Measurements from ENCODE around the gene PRKCA.
A peak's percentile ranks its signal among the peaks of the same experiment; 100 is the strongest.

The PRKCA gene

GRCh38 chr17:66275651-66276050, 26.8 kb upstream of the PRKCA start:
- H3K4me3 ChIP-seq (ENCODE audit: low read depth, low read length), result no peak overlapping the region

DNA sequence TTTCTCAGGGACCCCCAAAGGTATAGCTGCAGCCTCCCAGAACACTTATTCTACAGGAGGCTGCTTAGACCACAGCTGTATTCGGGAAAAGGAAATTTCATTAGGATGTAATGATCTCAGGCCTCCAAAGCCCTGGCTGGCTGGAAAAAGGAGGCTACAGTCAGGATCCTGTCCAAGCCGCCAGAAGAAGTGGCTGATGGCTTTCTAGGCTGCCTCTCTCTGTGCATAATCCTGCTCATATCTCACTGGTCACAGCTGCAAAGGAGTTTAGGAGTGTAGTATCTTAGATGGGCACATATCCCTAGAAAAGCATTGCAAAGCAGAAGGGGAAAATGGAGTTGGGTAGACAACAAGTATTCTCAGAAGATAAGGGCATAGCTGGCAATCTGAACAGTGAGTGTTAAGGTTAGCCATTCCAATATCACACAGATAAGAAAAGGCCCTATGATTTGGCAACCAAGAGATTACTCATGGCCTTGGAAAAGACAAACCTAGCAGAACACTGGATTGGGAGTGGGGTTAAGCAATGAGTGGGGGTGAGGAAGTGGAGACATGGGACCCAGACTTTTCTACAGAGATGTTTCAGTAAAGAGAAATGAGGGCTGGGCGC, 26.0 kb upstream of the PRKCA start:
- TF ChIP-seq, protein P1, sequence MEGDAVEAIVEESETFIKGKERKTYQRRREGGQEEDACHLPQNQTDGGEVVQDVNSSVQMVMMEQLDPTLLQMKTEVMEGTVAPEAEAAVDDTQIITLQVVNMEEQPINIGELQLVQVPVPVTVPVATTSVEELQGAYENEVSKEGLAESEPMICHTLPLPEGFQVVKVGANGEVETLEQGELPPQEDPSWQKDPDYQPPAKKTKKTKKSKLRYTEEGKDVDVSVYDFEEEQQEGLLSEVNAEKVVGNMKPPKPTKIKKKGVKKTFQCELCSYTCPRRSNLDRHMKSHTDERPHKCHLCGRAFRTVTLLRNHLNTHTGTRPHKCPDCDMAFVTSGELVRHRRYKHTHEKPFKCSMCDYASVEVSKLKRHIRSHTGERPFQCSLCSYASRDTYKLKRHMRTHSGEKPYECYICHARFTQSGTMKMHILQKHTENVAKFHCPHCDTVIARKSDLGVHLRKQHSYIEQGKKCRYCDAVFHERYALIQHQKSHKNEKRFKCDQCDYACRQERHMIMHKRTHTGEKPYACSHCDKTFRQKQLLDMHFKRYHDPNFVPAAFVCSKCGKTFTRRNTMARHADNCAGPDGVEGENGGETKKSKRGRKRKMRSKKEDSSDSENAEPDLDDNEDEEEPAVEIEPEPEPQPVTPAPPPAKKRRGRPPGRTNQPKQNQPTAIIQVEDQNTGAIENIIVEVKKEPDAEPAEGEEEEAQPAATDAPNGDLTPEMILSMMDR (IDR thresholded peaks at IDR 0.05; ENCODE audit: control insufficient read depth, extremely low read depth, insufficient read depth), result no peak
- no peak overlapping the region for H3K4me3 ChIP-seq (ENCODE audit: low read depth, low read length)
- DNase-seq (ENCODE audit: low read depth), result no peak

More at GRCh38 chr17:66275651-66276050, 26.8 kb upstream of the PRKCA start:
- DNase-seq (ENCODE audit: low read depth), result peak; percentile 82
- TF ChIP-seq, protein P1 (IDR thresholded peaks at IDR 0.05; ENCODE audit: control insufficient read depth, extremely low read depth, insufficient read depth), result no peak

- no peak overlapping the region for H3K4me3 ChIP-seq (ENCODE audit: low read depth, low read length)
- TF ChIP-seq, protein P1 (IDR thresholded peaks at IDR 0.05; ENCODE audit: control insufficient read depth, extremely low read depth, insufficient read depth), result no peak
- no peak for DNase-seq (ENCODE audit: low read depth)
These were observed 25.2 kb upstream of the PRKCA start for GRCh38 chr17:66277191-66277590.

DNA sequence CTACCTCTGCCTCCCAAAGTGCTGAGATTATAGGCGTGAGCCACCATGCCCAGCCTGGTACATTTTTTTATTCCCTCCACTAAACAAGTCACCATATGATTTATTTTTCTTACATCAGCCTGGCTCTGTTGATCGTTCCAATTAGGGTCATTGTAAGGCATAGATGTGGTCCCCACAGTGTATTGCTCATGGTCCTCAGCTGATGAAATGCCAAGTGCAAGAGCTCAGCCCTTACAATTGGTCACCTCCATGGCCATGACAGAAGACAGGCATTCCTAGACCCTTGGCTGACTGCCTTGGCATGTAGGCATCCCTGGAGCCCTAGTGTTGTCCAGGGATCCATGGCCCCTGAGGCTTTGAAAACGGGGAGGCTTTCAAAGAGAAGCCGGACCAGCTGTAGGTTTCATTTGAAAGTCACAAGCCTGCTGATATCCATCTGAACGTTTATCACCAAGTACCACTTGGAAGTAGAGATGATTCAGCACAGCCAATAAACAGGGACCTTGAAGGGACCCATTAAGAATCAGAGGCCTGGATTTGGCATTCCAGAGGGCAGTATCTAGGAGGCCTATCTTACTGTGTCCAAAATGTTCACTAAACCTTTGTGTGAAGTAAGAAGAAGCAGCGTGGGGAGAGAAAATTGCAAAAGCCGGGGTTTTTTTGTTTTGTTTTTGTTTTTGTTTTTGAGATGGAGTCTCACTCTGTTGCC, 20.6 kb upstream of the PRKCA start:
- no peak overlapping the region for H3K4me3 ChIP-seq (ENCODE audit: low read depth, low read length)
- TF ChIP-seq, protein P1 (IDR thresholded peaks at IDR 0.05; ENCODE audit: control insufficient read depth, extremely low read depth, insufficient read depth), result no peak

GRCh38 chr17:66283296-66283934, 19.0 kb upstream of the PRKCA start:
- TF ChIP-seq, protein P1 (IDR thresholded peaks at IDR 0.05; ENCODE audit: control insufficient read depth, extremely low read depth, insufficient read depth), result no peak
- no peak overlapping the region for H3K4me3 ChIP-seq (ENCODE audit: low read depth, low read length)
- no peak for DNase-seq (ENCODE audit: low read depth)

More for the DNA sequence above, 20.6 kb upstream of the PRKCA start:
- DNase-seq (ENCODE audit: low read depth), result no peak

DNA sequence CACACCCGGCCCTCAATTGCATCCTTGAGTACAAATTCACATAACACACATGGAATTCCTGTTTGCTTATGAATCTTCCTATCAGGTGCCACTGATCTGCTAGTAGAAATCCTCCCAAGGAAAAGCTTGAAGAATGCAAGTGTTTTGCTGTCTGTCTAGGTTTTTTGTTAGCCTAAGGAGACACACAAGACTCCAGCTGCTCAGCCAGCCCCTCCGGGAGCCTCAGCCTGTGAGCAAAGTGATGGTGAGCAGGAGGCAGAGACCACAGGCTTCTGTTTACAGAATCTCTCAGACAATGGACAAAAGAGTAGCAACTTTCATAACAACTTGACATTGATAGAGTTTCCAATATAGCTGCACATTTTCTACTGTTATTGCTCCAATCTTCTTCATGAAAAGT, 18.4 kb upstream of the PRKCA start:
- H3K4me3 ChIP-seq (ENCODE audit: low read depth, low read length), result no peak overlapping the region
- TF ChIP-seq, protein P1 (IDR thresholded peaks at IDR 0.05; ENCODE audit: control insufficient read depth, extremely low read depth, insufficient read depth), result no peak
- DNase-seq (ENCODE audit: low read depth), result no peak
